ENCODE results near the gene TBXAS1. TPM values are rescaled to one million over a fixed set of nuclear protein-coding genes. Genes with fewer than 3 reads are reported as not detected.
A peak's percentile ranks its signal among the peaks of the same experiment; 100 is the strongest.

TBXAS1 gene
- total RNA-seq, 1 donor from 2014 or later, result 65.4 TPM

DNA sequence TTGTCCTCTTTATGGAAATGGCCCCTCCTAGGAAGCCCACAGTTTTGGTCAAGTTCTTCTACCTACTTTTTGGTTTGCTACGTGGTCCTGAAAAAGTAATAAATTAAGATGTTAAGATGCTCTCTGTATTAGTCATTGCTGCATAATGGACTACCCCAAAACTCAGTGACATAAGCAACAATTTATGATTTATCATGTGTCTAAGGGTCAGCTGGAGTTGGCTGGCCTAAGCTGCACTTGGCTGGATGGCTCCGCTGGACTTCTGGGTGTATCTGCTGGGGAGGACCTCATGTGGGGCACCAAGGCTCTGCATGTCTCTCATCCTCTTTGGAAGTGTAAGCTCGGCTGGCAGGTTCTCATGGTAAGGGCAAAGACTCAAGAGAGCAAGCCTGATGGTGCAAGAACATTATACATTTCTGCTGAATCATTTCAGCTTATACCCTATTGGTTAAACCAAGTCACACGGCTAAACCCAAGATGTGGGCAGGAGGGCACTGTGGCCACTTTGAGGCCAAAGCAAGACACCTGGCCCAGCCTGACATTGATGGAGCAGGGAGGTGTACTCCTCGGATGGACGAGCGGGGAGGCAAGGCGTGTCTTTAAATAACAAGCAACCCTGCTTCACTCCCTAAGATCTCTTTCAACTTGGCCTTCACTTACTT, 47.7 kb downstream of the TBXAS1 start:
- no peak for TF ChIP-seq CTCF (IDR thresholded peaks at IDR 0.05)
- Histone ChIP-seq H3K36me3 (no peaks in the 10 kb centered on the region), H3K4me1 (peaks cover 9% of the 10 kb centered on the region), H3K4me3 (no peak overlapping the region), H3K27ac (no peak overlapping the region), H3K9me3 (no peaks in the 10 kb centered on the region), H3K27me3 (no peaks in the 10 kb centered on the region)
- intact Hi-C loops (cut with DNase I), result no loop called here
- DNase-seq, result no peak
- no peak for ATAC-seq

- H3K36me3 ChIP-seq, result no peaks in the 10 kb centered on the region
- no peaks in the 10 kb centered on the region for H3K27me3 ChIP-seq
- TF ChIP-seq CTCF (IDR thresholded peaks at IDR 0.05), result no peak
- intact Hi-C loops (cut with DNase I), result no loop called here
- H3K9me3 ChIP-seq, result no peaks in the 10 kb centered on the region
- H3K27ac ChIP-seq, result no peak overlapping the region
- no peaks in the 10 kb centered on the region for H3K4me1 ChIP-seq
- DNase-seq, result no peak
- no peak overlapping the region for H3K4me3 ChIP-seq
- no peak for ATAC-seq
Measured at GRCh38 chr7:139883814-139884213, 54.8 kb downstream of the TBXAS1 start.

DNA sequence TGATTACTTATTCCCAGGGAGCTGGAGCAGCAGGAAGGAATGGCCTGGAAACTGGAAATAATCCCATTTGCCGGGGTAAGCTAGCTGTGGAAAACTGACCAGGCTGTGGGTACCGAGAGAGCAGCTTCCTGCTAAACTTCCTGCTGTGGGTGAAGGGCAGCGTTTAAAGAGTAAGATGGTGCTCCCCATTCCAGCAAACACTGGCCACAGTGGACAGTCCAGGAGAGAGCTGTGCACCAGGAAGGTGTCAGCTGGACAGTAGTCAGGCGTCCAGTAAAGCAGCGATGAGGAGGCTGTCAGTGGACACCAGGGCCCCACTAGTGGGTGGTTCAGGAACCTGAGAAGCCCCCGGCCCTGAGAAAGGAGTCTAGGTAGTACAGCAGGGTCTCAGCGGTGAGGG, 55.4 kb downstream of the TBXAS1 start:
- Histone ChIP-seq H3K9me3 (no peaks in the 10 kb centered on the region), H3K36me3 (no peaks in the 10 kb centered on the region), H3K27me3 (no peaks in the 10 kb centered on the region), H3K4me3 (no peak overlapping the region), H3K4me1 (no peaks in the 10 kb centered on the region), H3K27ac (no peak overlapping the region)
- TF ChIP-seq CTCF (IDR thresholded peaks at IDR 0.05), result no peak
- DNase-seq (no peak), ATAC-seq (no peak)
- intact Hi-C loops (cut with DNase I), result no loop called here

DNA sequence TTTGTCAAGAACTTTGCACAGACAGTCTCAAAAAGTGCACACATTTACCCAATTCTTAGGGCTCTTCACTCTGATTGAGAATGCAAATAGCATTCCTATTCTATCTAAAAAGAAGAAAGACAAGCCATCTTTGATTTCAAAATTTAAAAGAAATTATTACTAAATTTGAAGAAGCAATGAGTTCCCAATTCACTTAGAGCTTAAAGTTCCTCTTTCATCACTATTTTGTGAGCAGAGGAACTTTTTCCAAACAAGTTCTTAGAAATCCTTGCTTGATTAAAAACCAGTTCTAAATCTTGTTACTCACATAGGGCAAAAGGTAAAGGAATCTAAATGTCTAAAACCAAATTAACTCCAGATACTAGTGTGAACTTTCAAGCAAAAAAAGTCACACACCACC, 56.4 kb downstream of the TBXAS1 start:
- Histone ChIP-seq H3K27me3 (no peaks in the 10 kb centered on the region), H3K4me3 (no peak overlapping the region), H3K9me3 (no peaks in the 10 kb centered on the region), H3K27ac (peak overlapping the region; percentile 49), H3K4me1 (no peaks in the 10 kb centered on the region), H3K36me3 (no peaks in the 10 kb centered on the region)
- DNase-seq, result no peak
- TF ChIP-seq CTCF (IDR thresholded peaks at IDR 0.05), result no peak
- intact Hi-C loops (cut with DNase I), result no loop called here
- ATAC-seq, result no peak

DNA sequence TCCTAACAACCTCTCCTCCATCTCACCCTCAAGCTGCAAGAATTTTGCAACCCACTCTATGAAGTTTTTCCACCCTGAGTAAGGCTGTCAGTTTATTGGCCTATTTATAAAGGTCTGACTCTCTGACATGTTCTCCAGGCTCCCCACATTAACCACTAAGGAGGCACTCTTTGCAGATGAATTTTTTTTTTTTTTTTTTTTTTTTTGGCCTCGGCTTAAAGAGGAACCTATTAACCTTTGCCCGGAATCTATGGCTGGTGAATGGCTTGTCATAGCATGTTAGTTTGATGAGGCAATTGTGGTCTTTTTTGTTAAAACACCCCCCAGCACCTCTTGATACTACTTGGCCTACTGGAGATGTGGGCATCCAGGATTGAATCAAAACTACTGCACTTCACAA, 57.1 kb downstream of the TBXAS1 start:
- H3K27me3 ChIP-seq, result no peaks in the 10 kb centered on the region
- intact Hi-C loops (cut with DNase I), result no loop called here
- H3K4me1 ChIP-seq, result no peaks in the 10 kb centered on the region
- ATAC-seq, result peak; percentile 73
- DNase-seq, result no peak
- peak overlapping the region; percentile 49 for H3K27ac ChIP-seq
- no peaks in the 10 kb centered on the region for H3K9me3 ChIP-seq
- no peaks in the 10 kb centered on the region for H3K36me3 ChIP-seq
- H3K4me3 ChIP-seq, result no peak overlapping the region
- TF ChIP-seq CTCF (IDR thresholded peaks at IDR 0.05), result no peak

DNA sequence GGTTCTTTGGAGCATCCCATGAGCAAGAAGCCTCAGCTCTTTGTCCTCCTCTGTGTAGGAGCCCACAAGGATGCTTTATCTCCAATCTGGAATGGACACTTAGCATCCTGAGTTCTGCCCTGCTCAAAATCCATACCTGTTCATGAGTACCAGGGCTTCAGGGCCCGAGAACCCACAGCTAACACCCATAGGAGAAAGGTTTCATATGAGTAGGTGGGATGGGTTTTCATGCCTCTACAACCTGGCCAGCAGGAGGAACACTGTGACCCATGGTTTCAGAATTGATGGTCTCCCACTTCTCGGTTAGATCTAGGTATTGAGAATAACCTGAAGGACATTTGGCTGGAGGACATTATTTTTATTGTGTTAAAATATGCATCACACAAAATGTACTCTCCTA, 57.8 kb downstream of the TBXAS1 start:
- H3K27ac ChIP-seq, result no peak overlapping the region

More for the DNA sequence above, 57.8 kb downstream of the TBXAS1 start:
- H3K4me1 ChIP-seq, result no peaks in the 10 kb centered on the region
- H3K36me3 ChIP-seq, result no peaks in the 10 kb centered on the region
- no peak overlapping the region for H3K4me3 ChIP-seq
- H3K9me3 ChIP-seq, result no peaks in the 10 kb centered on the region
- no peak for TF ChIP-seq CTCF (IDR thresholded peaks at IDR 0.05)
- DNase-seq, result no peak
- no peak for ATAC-seq
- no peaks in the 10 kb centered on the region for H3K27me3 ChIP-seq
- intact Hi-C loops (cut with DNase I), result no loop called here
